ENCODE data around the gene RASAL2.

GRCh38 chr1:178362747-178363146 lies 268.8 kb downstream of the RASAL2 start:
- no peak for TF ChIP-seq CTCF (IDR thresholded peaks at IDR 0.05; ENCODE audit: low read depth, low read length)
- TF ChIP-seq EZH2phosphoT487 (IDR thresholded peaks at IDR 0.05; ENCODE audit: low read depth), result no peak
